Trophoblast cell (in vitro differentiated cells and primary cell): ENCODE measurements around the gene HTT.

Experiments used
- DNase-seq, 2 donors: peaks; one replicate each; pipeline ENCODE4 v3.0.0-alpha.2; 2016
- H2AFZ ChIP-seq: 2 replicates; pipeline ENCODE4 v1.6.1; 2013; ENCODE audit warnings: low read length, moderate library complexity, mild to moderate bottlenecking; ENCODE audit not compliant: insufficient read depth, poor library complexity
- H2AK5ac ChIP-seq: 2 replicates; pipeline ENCODE4 v1.6.1; 2013; ENCODE audit warnings: mild to moderate bottlenecking, low read length
- H2BK120ac ChIP-seq: 2 replicates; pipeline ENCODE4 v1.6.1; 2013; ENCODE audit warnings: low read length, mild to moderate bottlenecking, moderate library complexity; ENCODE audit not compliant: insufficient read depth, poor library complexity
- H2BK12ac ChIP-seq: 2 replicates; pipeline ENCODE4 v1.6.1; 2013; ENCODE audit warnings: mild to moderate bottlenecking, low read length, moderate library complexity
- H2BK5ac ChIP-seq: 2 replicates; pipeline ENCODE4 v1.6.1; 2013; ENCODE audit warnings: low read length, low read depth, moderate library complexity, mild to moderate bottlenecking; ENCODE audit not compliant: poor library complexity
- H3K14ac ChIP-seq: 2 replicates; pipeline ENCODE4 v1.6.1; 2013; ENCODE audit warnings: mild to moderate bottlenecking, low read length
- H3K18ac ChIP-seq: 2 replicates; pipeline ENCODE4 v1.6.1; 2013; ENCODE audit warnings: mild to moderate bottlenecking, low read length
- H3K23ac ChIP-seq: 2 replicates; pipeline ENCODE4 v1.6.1; 2013; ENCODE audit warnings: low read length
- H3K27ac ChIP-seq: 2 replicates; pipeline ENCODE4 v1.5.1; 2013; ENCODE audit warnings: low read depth, mild to moderate bottlenecking, inconsistent platforms, low read length, moderate library complexity
- H3K27me3 ChIP-seq: 2 replicates; pipeline ENCODE4 v1.6.1; 2013; ENCODE audit warnings: inconsistent platforms, mild to moderate bottlenecking, low read length, moderate library complexity; ENCODE audit not compliant: insufficient read depth
- H3K36me3 ChIP-seq, 2 experiments: 1 replicate in 1 of 2; 2 replicates in 1 of 2; pipeline ENCODE4 v1.6.1; 2013; ENCODE audit warnings: low read length in 2 of 2, mild to moderate bottlenecking in 2 of 2, moderate library complexity in 1 of 2; ENCODE audit not compliant: insufficient read depth in 2 of 2, control insufficient read depth in 1 of 2
- H3K4ac ChIP-seq: 2 replicates; pipeline ENCODE4 v1.6.1; 2013; ENCODE audit warnings: low read depth, mild to moderate bottlenecking, low read length, moderate library complexity
- H3K4me1 ChIP-seq, 2 experiments: 1 replicate in 1 of 2; 2 replicates in 1 of 2; pipeline ENCODE4 v1.6.1; 2013; ENCODE audit warnings: low read length in 2 of 2, mild to moderate bottlenecking in 2 of 2, moderate library complexity in 1 of 2; ENCODE audit not compliant: insufficient read depth in 2 of 2, control insufficient read depth in 1 of 2
- H3K4me2 ChIP-seq: 2 replicates; pipeline ENCODE4 v1.6.1; 2013; ENCODE audit warnings: inconsistent platforms, mild to moderate bottlenecking, low read length, moderate library complexity
- H3K4me3 ChIP-seq: 2 replicates; pipeline ENCODE4 v1.5.1; 2013; ENCODE audit warnings: mild to moderate bottlenecking, low read depth, low read length, inconsistent platforms
- H3K79me1 ChIP-seq: one replicate; pipeline ENCODE4 v1.6.1; 2013; ENCODE audit warnings: low read length
- H3K79me2 ChIP-seq: 2 replicates; pipeline ENCODE4 v1.6.1; 2013; ENCODE audit warnings: low read length, mild to moderate bottlenecking; ENCODE audit not compliant: control insufficient read depth, insufficient read depth, poor library complexity
- H3K9ac ChIP-seq: 2 replicates; pipeline ENCODE4 v1.6.1; 2013; ENCODE audit warnings: mild to moderate bottlenecking, low read length
- H3K9me3 ChIP-seq: 2 replicates; pipeline ENCODE4 v1.6.1; 2013; ENCODE audit warnings: low read depth, mild to moderate bottlenecking, control low read depth, inconsistent platforms, low read length; ENCODE audit not compliant: insufficient read depth
- H4K12ac ChIP-seq: 2 replicates; pipeline ENCODE4 v1.6.1; 2013; ENCODE audit warnings: low read depth, mild to moderate bottlenecking, low read length, moderate library complexity
- H4K8ac ChIP-seq: 2 replicates; pipeline ENCODE4 v1.6.1; 2013; ENCODE audit warnings: low read depth, mild to moderate bottlenecking, low read length, moderate library complexity
- H4K91ac ChIP-seq: one replicate; pipeline ENCODE4 v1.6.1; 2013; ENCODE audit warnings: low read depth, mild to moderate bottlenecking, low read length, moderate library complexity
- WGBS: extraction: QIAGEN DNeasy Blood & Tissue Kit; methylation state at CpG from one replicate; pipeline ENCODE4 v1.1.7; 2013; ENCODE audit warnings: missing lambda C conversion rate; ENCODE audit not compliant: insufficient read length, insufficient coverage; ENCODE audit errors: extremely low coverage; 5-methylcytosine and 5-hydroxymethylcytosine counted together

HTT gene

DNA sequence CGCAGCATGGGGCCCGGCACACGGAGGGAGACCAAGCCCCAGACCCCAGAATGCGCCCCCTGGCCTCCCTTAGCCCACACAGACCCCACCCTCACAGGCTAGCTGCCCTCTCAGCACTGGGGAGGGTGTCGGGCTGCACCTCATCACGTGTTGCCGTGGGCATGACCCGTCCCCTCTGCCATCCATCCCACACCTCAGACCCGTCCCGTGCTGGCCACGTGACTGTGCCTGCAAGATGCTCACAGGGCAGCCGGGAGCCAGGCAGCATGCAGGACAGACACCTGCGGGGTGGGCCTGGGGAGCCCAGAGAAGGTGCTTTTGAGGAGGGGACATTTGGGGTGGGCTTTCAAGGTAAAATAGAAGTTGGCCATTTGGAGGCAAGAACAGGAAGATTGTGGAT is 179.3 kb downstream of the HTT start:
- Histone ChIP-seq H3K23ac (no peak overlapping the region), H3K79me1 (no peaks in the 10 kb centered on the region), H2BK120ac (no peak overlapping the region), H3K18ac (no peak overlapping the region), H3K14ac (no peak overlapping the region), H3K4me3 (peak overlapping the region; percentile 37), H3K4ac (no peak overlapping the region), H3K4me1 (no peaks in the 10 kb centered on the region), H3K79me2 (no peaks in the 10 kb centered on the region), H3K27me3 (no peaks in the 10 kb centered on the region), H4K8ac (no peak overlapping the region), H2BK12ac (no peak overlapping the region), H4K12ac (no peak overlapping the region), H2BK5ac (no peak overlapping the region), H3K4me2 (no peak overlapping the region), H2AK5ac (no peak overlapping the region), H3K36me3 (peaks cover 2 to 9% of the 10 kb centered on the region in 2 experiments), H3K27ac (no peak overlapping the region), H2AFZ (no peak overlapping the region), H3K9ac (no peak overlapping the region), H4K91ac (no peak overlapping the region), H3K9me3 (no peaks in the 10 kb centered on the region)
- DNase-seq = no peak
- WGBS = no CpG with 5 or more reads among the region's 13 CpGs

- H4K12ac ChIP-seq = no peak overlapping the region
- no peaks in the 10 kb centered on the region for H3K79me1 ChIP-seq
- H3K4me2 ChIP-seq = no peak overlapping the region
- no peak overlapping the region for H2AK5ac ChIP-seq
- no CpG with 5 or more reads among the region's 14 CpGs for WGBS
- H3K27ac ChIP-seq = no peak overlapping the region
- no peaks in the 10 kb centered on the region for H3K4me1 ChIP-seq
- no peak overlapping the region for H3K23ac ChIP-seq
- no peak overlapping the region for H2BK12ac ChIP-seq
- no peak overlapping the region for H4K91ac ChIP-seq
- no peak overlapping the region for H3K18ac ChIP-seq
- no peak overlapping the region for H2BK120ac ChIP-seq
- no peaks in the 10 kb centered on the region for H3K27me3 ChIP-seq
- H3K14ac ChIP-seq = no peak overlapping the region
- DNase-seq = no peak
- H3K4me3 ChIP-seq = no peak overlapping the region
- no peak overlapping the region for H3K4ac ChIP-seq
- no peaks in the 10 kb centered on the region for H3K9me3 ChIP-seq
- H2BK5ac ChIP-seq = no peak overlapping the region
- H3K79me2 ChIP-seq = no peaks in the 10 kb centered on the region
- peaks cover 2 to 9% of the 10 kb centered on the region in 2 experiments for H3K36me3 ChIP-seq
- no peak overlapping the region for H4K8ac ChIP-seq
- H3K9ac ChIP-seq = no peak overlapping the region
- H2AFZ ChIP-seq = no peak overlapping the region
Observed at GRCh38 chr4:3254302-3255131, 180.0 kb downstream of the HTT start.

DNA sequence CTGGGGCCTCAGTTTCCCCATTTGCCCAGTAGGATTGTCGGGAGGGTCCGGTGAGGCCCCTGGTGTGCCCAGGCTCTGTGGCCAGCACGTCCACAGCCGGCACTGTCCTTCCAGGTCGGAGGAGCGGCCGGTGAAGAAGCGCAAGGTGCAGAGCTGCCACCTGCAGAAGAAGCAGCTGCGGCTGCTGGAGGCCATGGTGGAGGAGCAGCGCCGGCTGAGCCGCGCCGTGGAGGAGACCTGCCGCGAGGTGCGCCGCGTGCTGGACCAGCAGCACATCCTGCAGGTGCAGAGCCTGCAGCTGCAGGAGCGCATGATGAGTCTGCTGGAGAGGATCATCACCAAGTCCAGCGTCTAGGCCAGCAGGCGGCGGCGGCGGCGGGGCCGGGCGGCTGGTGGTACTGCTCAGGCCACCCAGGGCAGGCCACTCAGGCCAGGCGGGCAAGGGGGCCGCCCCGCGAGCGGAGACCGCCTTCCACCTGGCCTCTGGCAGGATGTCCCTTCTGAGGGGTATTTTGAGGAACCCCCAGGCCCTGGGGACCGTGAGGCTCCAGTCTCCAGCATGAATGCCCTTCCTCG is 181.2 kb downstream of the HTT start:
- H3K27me3 ChIP-seq = no peaks in the 10 kb centered on the region
- H3K27ac ChIP-seq = no peak overlapping the region
- no peak overlapping the region for H2BK5ac ChIP-seq
- H2AFZ ChIP-seq = no peak overlapping the region
- H3K9ac ChIP-seq = no peak overlapping the region
- no peak overlapping the region for H2AK5ac ChIP-seq
- no peaks in the 10 kb centered on the region for H3K4me1 ChIP-seq
- no peak overlapping the region for H4K91ac ChIP-seq
- H2BK120ac ChIP-seq = no peak overlapping the region
- no peak for DNase-seq
- no peaks in the 10 kb centered on the region for H3K79me1 ChIP-seq
- no peaks in the 10 kb centered on the region for H3K79me2 ChIP-seq
- H3K18ac ChIP-seq = no peak overlapping the region
- H4K12ac ChIP-seq = peak overlapping the region; percentile 26
- no CpG with 5 or more reads among the region's 36 CpGs for WGBS
- H3K14ac ChIP-seq = no peak overlapping the region
- H3K4ac ChIP-seq = no peak overlapping the region
- H3K4me2 ChIP-seq = no peak overlapping the region
- H2BK12ac ChIP-seq = no peak overlapping the region
- H3K4me3 ChIP-seq = no peak overlapping the region
- H3K36me3 ChIP-seq = peaks cover 2 to 9% of the 10 kb centered on the region in 2 experiments
- no peak overlapping the region for H4K8ac ChIP-seq
- H3K23ac ChIP-seq = no peak overlapping the region
- H3K9me3 ChIP-seq = no peaks in the 10 kb centered on the region

DNA sequence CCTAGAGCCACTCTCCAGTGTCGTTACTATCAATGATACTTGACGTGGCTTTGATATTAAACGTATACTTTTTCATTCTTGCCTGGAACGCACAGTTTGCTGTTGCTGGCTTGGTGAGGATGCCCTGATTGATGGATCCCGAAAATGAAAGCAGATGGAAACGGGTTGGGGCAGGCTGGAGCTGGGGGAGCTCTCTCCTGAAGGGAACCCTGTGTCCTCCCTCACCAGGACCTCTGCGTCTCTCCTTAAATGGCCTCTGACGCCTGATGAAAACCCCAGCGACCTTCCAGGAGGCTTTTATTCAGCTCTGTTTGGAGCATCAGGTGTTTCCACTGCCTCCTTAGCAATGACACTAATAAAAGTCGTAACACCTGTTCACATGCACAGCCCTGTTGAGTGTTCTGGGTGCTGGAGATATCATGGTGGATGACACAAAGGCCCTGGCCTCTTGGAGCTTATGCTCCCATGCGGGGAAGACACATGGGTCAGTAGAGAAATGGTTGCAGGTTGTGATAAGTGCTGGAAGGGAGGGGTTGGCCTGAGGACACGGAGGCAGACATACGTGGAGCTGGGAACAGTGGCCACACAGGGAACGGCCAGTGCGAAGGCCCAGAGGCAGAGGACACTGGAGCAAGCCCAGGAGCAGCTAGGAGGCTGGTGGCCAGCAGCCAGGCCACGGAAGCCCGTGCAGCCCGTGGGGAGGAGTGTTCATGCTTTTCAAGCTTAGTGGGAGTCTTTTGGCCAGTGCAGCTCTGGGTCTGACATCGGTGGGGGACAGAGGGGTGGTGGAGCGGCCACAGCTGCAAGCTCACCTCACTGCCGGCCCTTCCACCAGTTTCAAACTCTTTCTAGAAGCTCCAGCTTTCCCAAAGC is 182.0 kb downstream of the HTT start:
- Histone ChIP-seq H2BK5ac (no peak overlapping the region), H3K9ac (no peak overlapping the region), H3K18ac (no peak overlapping the region), H3K4ac (no peak overlapping the region), H2BK120ac (no peak overlapping the region), H3K9me3 (no peaks in the 10 kb centered on the region), H3K4me3 (no peak overlapping the region), H3K79me1 (no peaks in the 10 kb centered on the region), H2AK5ac (no peak overlapping the region), H3K27ac (no peak overlapping the region), H3K27me3 (no peaks in the 10 kb centered on the region), H3K4me2 (no peak overlapping the region), H4K12ac (no peak overlapping the region), H4K91ac (no peak overlapping the region), H3K4me1 (no peaks in the 10 kb centered on the region), H2BK12ac (no peak overlapping the region), H3K14ac (no peak overlapping the region), H3K36me3 (peaks cover 2 to 9% of the 10 kb centered on the region in 2 experiments), H3K79me2 (no peaks in the 10 kb centered on the region), H3K23ac (no peak overlapping the region), H4K8ac (no peak overlapping the region), H2AFZ (no peak overlapping the region)
- DNase-seq = no peak
- WGBS = no CpG with 5 or more reads among the region's 21 CpGs
